Right atrium auricular region (tissue), 2 donors: Measurements from ENCODE around the gene MPZL1. TPM values are rescaled to one million over a fixed set of nuclear protein-coding genes. Genes with fewer than 3 reads are reported as not detected.

ENCODE experiments used
- DNase-seq: peaks from one replicate; pipeline ENCODE4 v3.0.0-alpha.2; 2019; ENCODE audit warnings: low spot score
- H3K27ac ChIP-seq, 2 donors: fragments of 200-600 bp; sonication (generic); 1 replicate in 1 of 2; 2 replicates in 1 of 2; pipeline ENCODE4 v1.5.1; 2016 to 2019
- H3K27me3 ChIP-seq, 2 donors: fragments of 200-600 bp; sonication (generic); one replicate each; pipeline versions ENCODE4 v1.5.1 to v1.6.0; 2017 to 2019
- H3K36me3 ChIP-seq: fragments of 200-600 bp; sonication (generic); one replicate; pipeline ENCODE4 v1.5.1; 2016
- H3K4me1 ChIP-seq, 2 donors: fragments of 200-600 bp; sonication (generic); one replicate each; pipeline versions ENCODE4 v1.5.1 to v1.6.0; 2017 to 2019
- H3K4me3 ChIP-seq, 2 donors: fragments of 200-600 bp; sonication (generic); 1 replicate in 1 of 2; 2 replicates in 1 of 2; pipeline ENCODE4 v1.5.1; 2017 to 2019; ENCODE audit warnings: mild to moderate bottlenecking in 1 of 2, moderate library complexity in 1 of 2
- H3K9me3 ChIP-seq, 2 donors: fragments of 200-600 bp; sonication (generic); one replicate each; pipeline ENCODE4 v1.5.1; 2019
- CTCF ChIP-seq, 2 donors: fragments of 200-600 bp; sonication (generic); IDR thresholded peaks; one replicate each; pipeline ENCODE4 v1.5.1; 2019; ENCODE audit warnings: antibody characterized with exemption in 2 of 2
- total RNA-seq, 2 donors: library from RNA; depleted of rRNA; stranded (reverse); fragments of >200 nt; gene quantifications; one replicate each; pipeline ENCODE4 v1.1.0, GENCODE V29; 2016

The MPZL1 gene
- total RNA-seq, 2 donors from 2014 or later = 22.4 to 52.0 TPM

GRCh38 chr1:167764458-167765330, 42.9 kb downstream of the MPZL1 start:
- Histone ChIP-seq H3K27ac (no peak overlapping the region), H3K36me3 (peaks cover 23% of the 10 kb centered on the region), H3K27me3 (no peaks in the 10 kb centered on the region), H3K4me1 (no peaks in the 10 kb centered on the region), H3K9me3 (no peaks in the 10 kb centered on the region), H3K4me3 (no peak overlapping the region)
- no peak for TF ChIP-seq CTCF (IDR thresholded peaks at IDR 0.05)
- no peak for DNase-seq

- no peak for TF ChIP-seq CTCF (IDR thresholded peaks at IDR 0.05)
- Histone ChIP-seq H3K9me3 (no peaks in the 10 kb centered on the region), H3K27me3 (no peaks in the 10 kb centered on the region), H3K4me1 (no peaks in the 10 kb centered on the region), H3K36me3 (peaks cover 26% of the 10 kb centered on the region), H3K4me3 (no peak overlapping the region), H3K27ac (no peak overlapping the region)
- DNase-seq = no peak
Measured at GRCh38 chr1:167765496-167765895, 43.7 kb downstream of the MPZL1 start.

DNA sequence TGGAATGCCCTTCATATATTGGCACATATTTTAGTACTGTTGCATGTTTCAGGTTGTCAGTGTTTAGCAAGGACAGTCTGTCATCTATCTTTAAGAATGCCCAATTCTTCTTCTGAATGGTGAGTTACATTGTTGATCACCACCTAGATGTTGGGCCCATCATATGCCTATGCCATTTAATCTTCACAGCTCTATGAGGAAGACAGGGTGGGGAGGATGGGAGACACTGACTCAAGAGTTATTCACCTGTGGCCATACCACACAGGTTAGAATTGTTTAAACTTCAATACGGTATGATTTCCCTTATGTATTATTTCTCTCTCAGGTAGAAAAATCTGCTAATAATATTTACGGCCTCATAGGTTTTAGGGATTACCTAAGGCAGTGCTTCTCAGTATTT, 44.8 kb downstream of the MPZL1 start:
- Histone ChIP-seq H3K27me3 (no peaks in the 10 kb centered on the region), H3K4me3 (no peak overlapping the region), H3K4me1 (no peaks in the 10 kb centered on the region), H3K9me3 (no peaks in the 10 kb centered on the region), H3K27ac (no peak overlapping the region), H3K36me3 (peaks cover 27% of the 10 kb centered on the region)
- DNase-seq = no peak
- TF ChIP-seq CTCF (IDR thresholded peaks at IDR 0.05) = no peak

- Histone ChIP-seq H3K4me3 (no peak overlapping the region), H3K4me1 (no peaks in the 10 kb centered on the region), H3K27me3 (no peaks in the 10 kb centered on the region), H3K9me3 (no peaks in the 10 kb centered on the region), H3K36me3 (peaks cover 31% of the 10 kb centered on the region), H3K27ac (no peak overlapping the region)
- no peak for TF ChIP-seq CTCF (IDR thresholded peaks at IDR 0.05)
- no peak for DNase-seq
Measured at GRCh38 chr1:167767761-167768160, 46.0 kb downstream of the MPZL1 start.

GRCh38 chr1:167770127-167770526, 48.3 kb downstream of the MPZL1 start:
- no peaks in the 10 kb centered on the region for H3K27me3 ChIP-seq
- no peaks in the 10 kb centered on the region for H3K9me3 ChIP-seq
- no peak overlapping the region for H3K4me3 ChIP-seq
- H3K36me3 ChIP-seq = peaks cover 31% of the 10 kb centered on the region
- no peaks in the 10 kb centered on the region for H3K4me1 ChIP-seq
- no peak overlapping the region for H3K27ac ChIP-seq
- no peak for TF ChIP-seq CTCF (IDR thresholded peaks at IDR 0.05)
- DNase-seq = no peak

- H3K4me3 ChIP-seq = no peak overlapping the region
- H3K4me1 ChIP-seq = no peaks in the 10 kb centered on the region
- H3K36me3 ChIP-seq = peaks cover 29% of the 10 kb centered on the region
- H3K27ac ChIP-seq = no peak overlapping the region
- no peak for TF ChIP-seq CTCF (IDR thresholded peaks at IDR 0.05)
- no peak for DNase-seq
- no peaks in the 10 kb centered on the region for H3K27me3 ChIP-seq
- no peaks in the 10 kb centered on the region for H3K9me3 ChIP-seq
Measured at GRCh38 chr1:167772436-167772835, 50.7 kb downstream of the MPZL1 start.
